Stimulated activated CD4-positive, alpha-beta T cell treated with anti-CD3 and anti-CD28 coated beads, Interleukin-1b, Interleukin-23, amount 100 ng/mL, for 4 hours (primary cell): ENCODE data around the gene EVI2B.
"Not testable (repeated sequence)": the region's sequence is repeated elsewhere in the genome, so short reads cannot be mapped to it uniquely, and the experiment has no call there.

Source experiments
- DNase-seq, 2 donors: peaks; one replicate each; pipeline ENCODE4 v3.0.0-alpha.2; 2020; ENCODE audit warnings: low read depth in 2 of 2

EVI2B gene, protein sequence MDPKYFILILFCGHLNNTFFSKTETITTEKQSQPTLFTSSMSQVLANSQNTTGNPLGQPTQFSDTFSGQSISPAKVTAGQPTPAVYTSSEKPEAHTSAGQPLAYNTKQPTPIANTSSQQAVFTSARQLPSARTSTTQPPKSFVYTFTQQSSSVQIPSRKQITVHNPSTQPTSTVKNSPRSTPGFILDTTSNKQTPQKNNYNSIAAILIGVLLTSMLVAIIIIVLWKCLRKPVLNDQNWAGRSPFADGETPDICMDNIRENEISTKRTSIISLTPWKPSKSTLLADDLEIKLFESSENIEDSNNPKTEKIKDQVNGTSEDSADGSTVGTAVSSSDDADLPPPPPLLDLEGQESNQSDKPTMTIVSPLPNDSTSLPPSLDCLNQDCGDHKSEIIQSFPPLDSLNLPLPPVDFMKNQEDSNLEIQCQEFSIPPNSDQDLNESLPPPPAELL

GRCh38 chr17:31313982-31314781, at the start of gene EVI2B:
Gene EVI2B (minus strand): TSS chr17:31314054. CDS start chr17:31305609, 8,445 bp downstream.
- no peak for DNase-seq

DNA sequence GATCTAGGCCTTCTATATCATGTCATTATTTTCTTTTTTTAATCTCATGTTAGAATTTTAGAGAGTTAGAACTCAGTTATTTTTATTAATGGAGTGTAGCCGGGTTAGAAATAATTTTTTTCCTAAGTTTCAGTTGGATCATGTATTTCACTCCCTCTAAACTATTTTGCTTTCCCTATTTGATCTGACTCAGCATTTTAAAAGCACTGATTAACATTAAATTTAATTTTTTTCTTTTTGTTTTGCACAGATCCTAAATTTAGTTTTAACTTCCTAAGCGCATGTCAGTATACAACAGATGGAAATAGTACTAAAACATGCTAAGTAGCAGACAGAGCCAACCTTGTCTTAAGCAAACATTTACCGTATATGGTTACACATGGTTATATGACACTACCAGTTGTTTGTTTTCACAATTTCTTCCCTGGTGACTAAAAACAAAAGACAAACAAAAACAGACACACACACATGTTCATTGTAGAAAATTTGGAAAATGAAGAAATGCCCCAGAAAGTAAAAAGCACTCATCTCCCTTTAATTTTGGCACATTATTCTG, 44.1 kb upstream of the EVI2B start:
- no peak for DNase-seq

- no peak for DNase-seq
Measured at GRCh38 chr17:31357091-31357490, 43.2 kb upstream of the EVI2B start.

DNA sequence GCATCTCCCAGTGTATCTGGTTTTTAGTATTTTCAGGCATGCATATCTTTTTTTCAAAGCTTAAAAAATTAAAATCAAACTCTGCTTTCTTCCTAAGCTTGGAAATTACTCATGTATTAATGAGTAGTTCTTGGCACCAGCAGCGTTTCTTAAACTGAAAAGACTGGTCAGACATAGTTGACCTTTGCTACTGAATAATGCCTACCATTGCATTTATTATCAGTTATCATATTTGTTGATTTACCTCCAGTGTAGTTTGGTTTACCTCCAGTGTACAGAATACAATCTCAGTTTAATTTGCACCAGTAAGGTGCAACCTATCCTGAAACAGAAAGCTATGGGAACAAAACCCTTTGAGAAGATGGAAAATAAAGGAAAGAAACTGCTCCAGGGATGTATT, 42.1 kb upstream of the EVI2B start:
- DNase-seq, result no peak

- no peak for DNase-seq
Measured at GRCh38 chr17:31349454-31349853, 35.6 kb upstream of the EVI2B start.

DNA sequence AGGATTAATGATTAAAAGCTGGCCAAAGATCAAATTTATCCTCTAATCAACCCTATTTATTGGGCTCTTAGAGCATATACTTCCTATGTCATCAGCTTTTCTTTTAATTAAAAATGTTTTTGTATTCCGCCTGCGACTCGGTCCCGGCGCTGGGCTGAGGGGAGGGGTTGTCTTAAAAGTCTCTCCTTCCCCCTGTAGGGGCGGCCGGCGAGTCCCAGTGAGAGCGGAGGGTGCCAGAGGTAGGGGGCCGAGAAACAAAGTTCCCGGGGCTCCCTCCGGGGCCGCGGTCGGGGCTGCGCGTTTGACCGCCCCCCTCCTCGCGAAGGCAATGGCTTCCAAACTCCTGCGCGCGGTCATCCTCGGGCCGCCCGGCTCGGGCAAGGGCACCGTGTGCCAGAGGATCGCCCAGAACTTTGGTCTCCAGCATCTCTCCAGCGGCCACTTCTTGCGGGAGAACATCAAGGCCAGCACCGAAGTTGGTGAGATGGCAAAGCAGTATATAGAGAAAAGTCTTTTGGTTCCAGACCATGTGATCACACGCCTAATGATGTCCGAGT, 31.4 kb upstream of the EVI2B start:
- DNase-seq, result not testable (repeated sequence)

DNA sequence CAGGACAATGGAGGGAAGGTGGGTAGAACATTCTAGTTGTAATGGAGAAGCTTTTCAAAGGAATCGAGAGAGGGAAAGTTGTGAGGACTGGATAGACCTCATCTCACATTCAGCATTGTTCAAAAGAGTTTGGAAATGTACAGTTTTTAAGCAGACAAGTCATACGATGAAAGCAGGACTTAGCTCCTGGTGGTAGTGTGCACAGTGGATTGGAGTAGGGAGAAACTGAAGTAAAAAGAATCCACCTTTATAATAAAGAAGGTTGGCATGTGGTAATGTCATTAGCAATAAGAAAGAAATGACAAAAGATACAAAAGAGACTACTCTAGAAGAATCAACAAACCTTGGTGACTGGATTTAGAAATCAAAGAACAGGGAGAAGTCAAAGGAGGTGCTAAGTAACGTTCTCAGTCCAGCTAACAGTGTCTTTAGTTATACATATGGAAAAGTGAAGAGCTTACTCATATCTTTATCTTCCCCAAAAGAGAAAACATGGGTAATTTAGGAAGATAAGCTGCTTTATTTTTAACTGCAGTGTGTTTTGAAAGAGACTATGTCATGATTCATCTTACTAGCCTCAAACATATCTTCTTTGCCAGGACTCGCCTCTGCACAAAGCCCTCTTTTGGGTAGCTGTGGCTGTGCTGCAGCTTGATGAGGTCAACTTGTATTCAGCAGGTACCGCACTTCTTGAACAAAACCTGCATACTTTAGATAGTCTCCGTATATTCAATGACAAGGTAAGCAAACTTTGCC, 26.2 kb upstream of the EVI2B start:
- no peak for DNase-seq

DNA sequence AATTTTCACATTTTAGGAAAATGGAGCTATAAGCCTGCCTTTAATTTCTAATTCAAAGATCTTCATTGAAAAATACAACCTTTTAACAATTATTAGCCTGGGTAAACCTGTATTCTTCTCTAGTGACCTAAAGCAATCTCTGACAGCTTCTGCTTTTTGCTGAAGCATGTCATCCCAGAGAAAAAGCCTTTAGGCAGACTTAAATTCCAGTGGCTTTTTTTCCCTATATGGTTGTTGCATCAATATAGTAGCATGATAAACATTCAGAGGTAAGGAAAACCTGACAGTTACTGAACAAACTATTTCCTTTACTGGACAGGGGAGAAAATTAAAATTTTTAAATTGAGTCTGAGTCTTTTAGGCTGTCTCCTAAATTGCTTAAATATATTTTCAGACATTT, 15.4 kb upstream of the EVI2B start:
- no peak for DNase-seq

DNA sequence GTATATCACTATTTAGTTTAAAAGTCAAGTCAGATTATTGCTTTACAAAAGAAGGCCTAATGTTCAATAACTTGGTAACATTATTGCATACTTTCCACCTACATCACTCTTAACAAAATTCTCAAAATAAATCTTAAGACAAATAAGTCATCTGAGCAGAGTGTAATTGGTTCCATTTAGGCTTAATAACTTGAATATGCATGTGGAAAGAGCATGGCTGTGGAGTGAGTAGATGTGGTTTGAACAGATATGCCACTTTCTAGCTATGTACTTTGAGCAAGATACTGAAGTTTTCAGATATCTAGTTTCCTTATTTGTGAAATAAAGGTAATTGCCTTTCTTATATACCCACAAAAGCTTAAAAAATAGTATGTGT, 14.3 kb upstream of the EVI2B start:
- no peak for DNase-seq

- DNase-seq, result no peak
Measured at GRCh38 chr17:31327534-31328159, 13.8 kb upstream of the EVI2B start.

DNA sequence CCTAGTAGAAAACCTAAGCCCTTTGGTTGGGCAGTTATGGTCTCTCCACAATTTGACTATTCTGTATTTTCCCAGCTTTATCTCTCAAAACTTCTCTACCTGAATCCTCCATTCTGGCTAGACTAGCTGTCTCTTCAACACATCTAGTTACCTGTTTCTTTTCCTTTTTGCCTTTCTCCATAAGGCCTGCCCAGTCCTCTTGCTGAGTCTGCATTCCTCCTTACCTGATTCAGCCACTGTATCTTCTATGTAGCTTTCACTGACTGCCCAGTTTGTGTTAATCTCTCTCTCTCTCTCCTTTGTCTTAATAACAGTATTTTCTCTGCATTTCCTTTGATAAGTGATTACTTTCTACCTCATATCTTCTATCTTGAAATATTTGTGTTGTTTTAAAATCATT, 9.7 kb upstream of the EVI2B start:
- DNase-seq, result no peak

- no peak for DNase-seq
Measured at GRCh38 chr17:31321966-31322365, 8.1 kb upstream of the EVI2B start.

DNA sequence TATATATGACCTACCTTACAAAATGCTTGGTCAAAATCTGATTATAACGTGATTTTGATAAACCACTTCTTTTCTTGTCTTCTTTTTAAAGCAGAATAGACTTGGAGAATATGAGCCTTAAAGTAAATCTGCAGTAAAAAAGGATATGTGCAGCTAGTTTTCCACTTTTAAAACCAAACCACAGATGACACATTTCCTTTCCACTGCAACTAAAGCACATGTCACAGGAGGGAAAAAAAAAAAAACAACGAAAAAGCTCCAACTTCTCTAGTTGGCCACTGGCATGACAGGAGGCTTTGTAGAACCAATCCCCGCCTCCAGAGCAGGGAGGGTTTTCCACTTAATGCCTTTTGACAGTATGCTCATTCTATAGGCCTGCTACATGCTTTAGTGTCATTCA, 7.6 kb upstream of the EVI2B start, which contains the start of gene EVI2A:
EVI2A (minus strand) TSS at position 142 of the 400 bp plus-strand sequence. CDS start 2,609 bp downstream, outside the sequence.
- DNase-seq, result peak; percentile 30 to 62

DNA sequence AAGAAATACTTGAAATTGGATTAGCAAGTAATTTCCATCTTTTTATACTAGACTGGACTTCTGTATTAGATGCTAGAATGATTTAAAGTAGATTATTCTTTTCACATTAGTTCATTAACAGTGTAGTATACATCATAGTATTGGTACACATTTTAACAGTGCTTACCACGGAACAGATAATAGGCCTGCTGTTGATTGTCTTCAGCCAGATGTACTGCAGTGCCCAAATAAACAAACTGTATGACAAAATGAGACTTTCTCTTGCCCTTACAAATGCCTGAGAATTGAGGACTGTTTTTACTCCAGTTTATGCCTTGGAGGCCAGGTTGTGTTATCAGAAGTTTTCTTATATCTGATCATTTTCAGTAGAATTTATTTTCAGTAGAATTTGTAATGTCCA, 6.9 kb upstream of the EVI2B start:
- DNase-seq, result no peak

DNA sequence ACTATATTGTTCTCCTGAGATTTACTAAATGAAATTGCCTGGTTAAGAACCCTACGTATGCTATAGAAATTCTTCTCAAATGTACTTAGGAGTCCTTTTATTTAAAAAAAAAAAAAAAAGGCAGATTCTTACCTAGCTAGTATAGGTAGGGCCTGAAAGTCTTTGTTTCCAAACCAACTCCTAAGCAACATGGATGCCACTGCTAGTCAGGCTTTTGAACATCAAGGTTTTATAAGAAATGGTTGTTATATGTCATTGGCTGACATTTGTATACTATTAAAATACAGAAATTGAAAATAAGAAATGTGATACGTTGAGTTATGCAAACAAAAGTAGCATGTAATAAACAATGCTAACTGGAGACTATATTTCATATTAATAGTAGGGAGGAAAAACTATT, 6.4 kb upstream of the EVI2B start:
- no peak for DNase-seq

GRCh38 chr17:31318851-31319661, 5.2 kb upstream of the EVI2B start:
- no peak for DNase-seq

DNA sequence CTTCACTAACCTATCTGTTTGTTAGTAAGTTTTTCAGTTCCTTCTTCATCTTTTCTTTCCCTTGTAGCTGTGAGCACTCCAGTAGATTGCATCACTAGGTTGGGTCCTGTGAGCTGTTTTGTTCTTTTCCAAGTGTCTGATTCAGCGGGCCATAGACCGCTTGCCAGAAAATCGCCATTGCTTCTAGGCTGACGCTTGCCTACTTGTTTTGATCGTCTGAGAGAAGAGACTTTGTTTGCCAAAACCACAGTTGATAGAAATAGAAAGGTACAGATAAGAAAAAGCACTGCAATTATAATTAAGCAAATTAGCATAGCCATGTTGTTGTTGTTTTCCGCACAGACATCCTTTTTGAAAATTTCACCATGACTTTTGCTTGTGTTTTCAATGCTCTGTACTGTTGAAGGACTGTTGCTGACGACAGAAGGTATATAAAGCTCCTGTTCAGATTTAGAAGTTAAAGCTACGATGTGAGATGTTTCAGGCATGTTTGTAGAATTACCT, 4.5 kb upstream of the EVI2B start:
- DNase-seq, result no peak

DNA sequence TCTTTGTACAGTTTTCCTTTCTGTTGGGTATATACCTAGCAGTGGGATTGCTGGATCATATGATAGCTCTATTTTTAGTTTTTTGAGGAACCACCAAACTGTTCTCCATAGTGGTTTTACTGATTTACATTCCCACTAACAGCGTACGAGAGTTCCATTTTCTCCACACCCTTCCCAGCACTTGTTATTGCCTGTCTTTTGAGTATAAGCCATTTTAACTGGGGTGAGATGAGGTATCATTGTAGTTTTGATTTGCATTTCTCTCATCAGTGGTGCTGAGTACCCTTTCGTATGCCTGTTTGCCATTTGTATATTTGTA, 887 bp upstream of the EVI2B start:
- no peak for DNase-seq

DNA sequence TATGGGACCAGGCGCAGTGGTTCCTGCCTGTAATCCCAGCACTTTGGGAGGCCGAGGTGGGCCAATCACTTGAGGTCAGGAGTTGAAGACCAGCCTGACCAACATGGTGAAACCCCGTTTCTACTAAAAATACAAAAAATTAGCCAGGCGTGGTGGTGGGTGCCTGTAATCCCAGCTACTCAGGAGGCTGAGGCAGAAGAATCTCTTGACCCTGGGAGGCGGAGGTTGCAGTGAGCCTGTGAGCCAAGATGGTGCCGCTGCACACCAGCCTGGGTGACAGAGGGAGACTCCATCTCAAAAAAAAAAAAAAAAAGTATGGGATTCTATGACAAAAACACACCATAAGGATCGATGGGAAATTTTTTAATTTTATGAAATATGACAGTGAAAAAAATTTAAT, 1.6 kb downstream of the EVI2B start:
- DNase-seq, result not testable (repeated sequence)

GRCh38 chr17:31311526-31311925, 2.3 kb downstream of the EVI2B start:
- no peak for DNase-seq
